B cell (primary cell): ENCODE measurements around the gene HCK. TPM values are rescaled to one million over a fixed set of nuclear protein-coding genes. Genes with fewer than 3 reads are reported as not detected.

Source experiments
- ATAC-seq: fragments of 200-7000 bp; cut with Tn5 transposase; one replicate; pipeline ENCODE4 v1.10.0; 2021; ENCODE audit warnings: low read depth, mild to moderate bottlenecking, moderate number of reproducible peaks, moderate library complexity
- CTCF ChIA-PET: fragments of 350-600 bp; sonication (Branson Sonifier 250); formaldehyde crosslinking; loops from one replicate; lab custom pipeline; 2021; ENCODE audit warnings: antibody characterized with exemption, inconsistent platforms; lab: Charles Lee
- POLR2A ChIA-PET: fragments of 350-600 bp; sonication (Branson Sonifier 250); formaldehyde crosslinking; loops from one replicate; lab custom pipeline; 2021; ENCODE audit warnings: antibody characterized with exemption; lab: Charles Lee
- DNase-seq: peaks from one replicate; pipeline ENCODE4 v3.0.0; 2013
- H2AFZ ChIP-seq: 2 replicates; pipeline ENCODE4 v1.6.1; 2012; ENCODE audit warnings: mild to moderate bottlenecking, low read depth, low read length; ENCODE audit not compliant: insufficient read depth, poor library complexity, severe bottlenecking
- H3K27ac ChIP-seq, 2 donors: 1 replicate in 1 of 2; 2 replicates in 1 of 2; pipeline ENCODE4 v1.5.1; 2012 to 2013; ENCODE audit warnings: low read length in 2 of 2, mild to moderate bottlenecking in 2 of 2, moderate library complexity in 1 of 2
- H3K27me3 ChIP-seq, 4 experiments: fragments of 200-600 bp in 1 of 4; sonication (generic) in 1 of 4; replicated peaks in 1 of 4; 1 replicate in 2 of 4; 2 replicates in 2 of 4; pipeline versions ENCODE4 v1.6.1 to v1.7.0; 2013 to 2016; ENCODE audit warnings: low read length in 3 of 4, mild to moderate bottlenecking in 2 of 4, mixed read lengths in 1 of 4, moderate library complexity in 1 of 4; ENCODE audit not compliant: insufficient read depth in 4 of 4, control insufficient read depth in 3 of 4; ENCODE audit errors: control extremely low read depth in 1 of 4
- H3K36me3 ChIP-seq, 2 experiments: replicated peaks in 1 of 2; 1 replicate in 1 of 2; 2 replicates in 1 of 2; pipeline versions ENCODE4 v1.6.1 to v1.7.1; 2013; ENCODE audit warnings: low read length in 1 of 2; ENCODE audit not compliant: insufficient read depth in 2 of 2, control insufficient read depth in 1 of 2; ENCODE audit errors: control extremely low read depth in 1 of 2, extremely low read depth in 1 of 2
- H3K4me1 ChIP-seq, 2 donors: fragments of 200-600 bp in 1 of 2; sonication (generic) in 1 of 2; 1 replicate in 1 of 2; 2 replicates in 1 of 2; pipeline versions ENCODE4 v1.5.1 to v1.6.1; 2013 to 2017; ENCODE audit warnings: low read length in 2 of 2; ENCODE audit not compliant: control insufficient read depth in 2 of 2, insufficient read depth in 2 of 2
- H3K4me2 ChIP-seq: replicated peaks from 2 replicates; pipeline ENCODE3; 2012; ENCODE audit warnings: mild to moderate bottlenecking, low read depth, low read length; ENCODE audit not compliant: poor library complexity, severe bottlenecking
- H3K4me3 ChIP-seq, 5 experiments: fragments of 200-600 bp in 1 of 5; sonication (generic) in 1 of 5; 1 replicate in 3 of 5; 2 replicates in 2 of 5; pipeline versions ENCODE4 v1.5.1 to v1.7.0; 2011 to 2016; ENCODE audit warnings: low read length in 4 of 5, mild to moderate bottlenecking in 4 of 5, low read depth in 2 of 5, control low read depth in 1 of 5, moderate library complexity in 1 of 5; ENCODE audit not compliant: insufficient read depth in 1 of 5; ENCODE audit errors: control extremely low read depth in 1 of 5, extremely low read depth in 1 of 5
- H3K79me2 ChIP-seq: fragments of 200-600 bp; sonication (generic); one replicate; pipeline ENCODE4 v1.6.0; 2016; ENCODE audit warnings: low read length; ENCODE audit not compliant: control insufficient read depth, insufficient read depth
- H3K9ac ChIP-seq: fragments of 200-600 bp; sonication (generic); 2 replicates; pipeline ENCODE4 v1.6.1; 2017; ENCODE audit warnings: mild to moderate bottlenecking, low read length, moderate library complexity
- H3K9me3 ChIP-seq, 3 donors: one replicate each; pipeline versions ENCODE4 v1.6.1 to v1.7.1; 2013; ENCODE audit warnings: low read length in 2 of 3; ENCODE audit not compliant: control insufficient read depth in 2 of 3, insufficient read depth in 1 of 3; ENCODE audit errors: control extremely low read depth in 1 of 3
- H4K20me1 ChIP-seq: 2 replicates; pipeline ENCODE4 v1.6.0; 2012; ENCODE audit warnings: mild to moderate bottlenecking, low read length; ENCODE audit not compliant: insufficient read depth, control insufficient read depth, poor library complexity, severe bottlenecking
- H3K27ac Mint-ChIP-seq: one replicate; pipeline ENCODE4 v1.8.0; 2021; ENCODE audit warnings: mixed read lengths
- H3K27me3 Mint-ChIP-seq: one replicate; pipeline ENCODE4 v1.8.0; 2021; ENCODE audit warnings: mixed read lengths
- H3K4me1 Mint-ChIP-seq: one replicate; pipeline ENCODE4 v1.8.0; 2021; ENCODE audit warnings: mixed read lengths
- H3K4me3 Mint-ChIP-seq: one replicate; pipeline ENCODE4 v1.8.0; 2021; ENCODE audit warnings: mixed read lengths
- H3K9me3 Mint-ChIP-seq: one replicate; pipeline ENCODE4 v1.8.0; 2022; ENCODE audit warnings: mixed read lengths; ENCODE audit not compliant: insufficient read depth
- CTCF ChIP-seq: fragments of 200-600 bp; IDR thresholded peaks from one replicate; pipeline ENCODE4 v1.8.0; 2022; ENCODE audit warnings: antibody characterized with exemption, mild to moderate bottlenecking
- EZH2 ChIP-seq: IDR thresholded peaks from 2 replicates; pipeline ENCODE4 v1.6.1; 2012; ENCODE audit warnings: borderline replicate concordance, low read depth, mild to moderate bottlenecking, moderate library complexity, low read length; ENCODE audit not compliant: insufficient read depth, poor library complexity, severe bottlenecking
- WGBS: methylation state at CpG from one replicate; pipeline ENCODE4 v1.1.5; 2013; ENCODE audit warnings: missing lambda C conversion rate; ENCODE audit not compliant: insufficient coverage; 5-methylcytosine and 5-hydroxymethylcytosine counted together
- intact Hi-C: fragments of 100-400 bp; cut with micrococcal nuclease; formaldehyde crosslinking; loops from one replicate; pipeline ENCODE4 v1.10.0; 2022
- polyA plus RNA-seq: library from polyadenylated mRNA; depleted of rRNA; stranded (reverse); fragments of >200 nt; gene quantifications from 2 replicates; pipeline ENCODE4 v1.2.3, GENCODE V29; 2012
- total RNA-seq, 2 donors: library from RNA; stranded (reverse); fragments of 120-200 nt in 1 of 2; gene quantifications; 1 replicate in 1 of 2; 2 replicates in 1 of 2; pipeline versions ENCODE4 v1.2.3 to v1.2.4, GENCODE V29; 2013 to 2022

The HCK gene
- total and polyA plus RNA-seq, 2 donors (not counting 1 experiment from before 2014, with no cell fraction given): 33.3 to 48.6 TPM

GRCh38 chr20:32004963-32005362 is 47.1 kb upstream of the HCK start:
- Histone ChIP-seq H3K36me3 (no peaks in the 10 kb centered on the region), H4K20me1 (no peaks in the 10 kb centered on the region), H3K9ac (no peak overlapping the region), H3K27me3 (peaks cover 0 to 6% (median 0%) of the 10 kb centered on the region in 4 experiments), H3K4me2 (no peak overlapping the region), H2AFZ (no peak overlapping the region), H3K27ac (no peak overlapping the region), H3K4me3 (no peak overlapping the region), H3K4me1 (no peaks in the 10 kb centered on the region), H3K9me3 (no peaks in the 10 kb centered on the region), H3K79me2 (no peaks in the 10 kb centered on the region)
- intact Hi-C loops: no loop called here
- POLR2A ChIA-PET: no interaction called here
- Mint-ChIP-seq H3K27me3 (peaks cover 15% of the 10 kb centered on the region), H3K4me3 (no peak overlapping the region), H3K27ac (no peak overlapping the region), H3K9me3 (no peaks in the 10 kb centered on the region), H3K4me1 (no peaks in the 10 kb centered on the region)
- ATAC-seq (no peak), DNase-seq (no peak)
- no peak for TF ChIP-seq EZH2
- TF ChIP-seq CTCF: no peak
- CTCF ChIA-PET: no interaction called here

- no peak overlapping the region for H3K27ac ChIP-seq
- H2AFZ ChIP-seq: no peak overlapping the region
- no peaks in the 10 kb centered on the region for H3K36me3 ChIP-seq
- H3K27ac Mint-ChIP-seq: no peak overlapping the region
- no peak overlapping the region for H3K4me3 ChIP-seq
- ChIA-PET POLR2A (no interaction called here), CTCF (no interaction called here)
- H3K27me3 Mint-ChIP-seq: peaks cover 20% of the 10 kb centered on the region
- ATAC-seq (no peak), DNase-seq (no peak)
- no peaks in the 10 kb centered on the region for H4K20me1 ChIP-seq
- H3K4me3 Mint-ChIP-seq: no peak overlapping the region
- no peak overlapping the region for H3K9ac ChIP-seq
- 97% methylated on average over 4 of the region's 5 CpGs for WGBS
- H3K9me3 Mint-ChIP-seq: no peaks in the 10 kb centered on the region
- H3K4me1 Mint-ChIP-seq: no peaks in the 10 kb centered on the region
- peaks cover 0 to 8% (median 0%) of the 10 kb centered on the region in 4 experiments for H3K27me3 ChIP-seq
- no peaks in the 10 kb centered on the region for H3K79me2 ChIP-seq
- no peaks in the 10 kb centered on the region for H3K4me1 ChIP-seq
- H3K9me3 ChIP-seq: no peaks in the 10 kb centered on the region
- intact Hi-C loops: no loop called here
- TF ChIP-seq CTCF (no peak), EZH2 (no peak)
- H3K4me2 ChIP-seq: no peak overlapping the region
These were observed 46.0 kb upstream of the HCK start for GRCh38 chr20:32006053-32006452.
